ENCODE measurements around the gene PPIP5K1.

PPIP5K1 gene

DNA sequence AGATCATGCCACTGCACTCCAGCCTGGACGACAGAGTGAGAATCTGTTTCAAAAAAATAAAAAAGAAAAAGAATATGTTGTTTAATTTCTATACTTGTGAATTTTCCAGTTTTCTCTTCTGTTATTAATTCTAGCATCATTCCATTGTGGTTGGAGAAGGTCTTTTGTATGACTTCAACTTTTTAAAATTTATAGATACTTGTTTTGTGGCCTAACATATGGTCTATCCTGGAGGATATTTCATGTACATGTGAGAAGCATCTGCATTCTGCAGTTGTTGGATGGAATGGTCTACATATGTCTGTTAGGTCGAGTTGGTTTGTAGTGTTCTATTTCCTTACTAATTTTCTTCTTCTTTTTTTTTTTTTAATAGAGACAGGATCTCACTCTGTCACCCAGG lies 37.0 kb downstream of the PPIP5K1 start:
- TF ChIP-seq, protein P1, sequence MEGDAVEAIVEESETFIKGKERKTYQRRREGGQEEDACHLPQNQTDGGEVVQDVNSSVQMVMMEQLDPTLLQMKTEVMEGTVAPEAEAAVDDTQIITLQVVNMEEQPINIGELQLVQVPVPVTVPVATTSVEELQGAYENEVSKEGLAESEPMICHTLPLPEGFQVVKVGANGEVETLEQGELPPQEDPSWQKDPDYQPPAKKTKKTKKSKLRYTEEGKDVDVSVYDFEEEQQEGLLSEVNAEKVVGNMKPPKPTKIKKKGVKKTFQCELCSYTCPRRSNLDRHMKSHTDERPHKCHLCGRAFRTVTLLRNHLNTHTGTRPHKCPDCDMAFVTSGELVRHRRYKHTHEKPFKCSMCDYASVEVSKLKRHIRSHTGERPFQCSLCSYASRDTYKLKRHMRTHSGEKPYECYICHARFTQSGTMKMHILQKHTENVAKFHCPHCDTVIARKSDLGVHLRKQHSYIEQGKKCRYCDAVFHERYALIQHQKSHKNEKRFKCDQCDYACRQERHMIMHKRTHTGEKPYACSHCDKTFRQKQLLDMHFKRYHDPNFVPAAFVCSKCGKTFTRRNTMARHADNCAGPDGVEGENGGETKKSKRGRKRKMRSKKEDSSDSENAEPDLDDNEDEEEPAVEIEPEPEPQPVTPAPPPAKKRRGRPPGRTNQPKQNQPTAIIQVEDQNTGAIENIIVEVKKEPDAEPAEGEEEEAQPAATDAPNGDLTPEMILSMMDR (conservative IDR thresholded peaks at IDR 0.05; ENCODE audit: control insufficient read depth, insufficient read depth, low read depth, low read length), result no peak
- DNase-seq (ENCODE audit: low read depth), result no peak
- H3K4me3 ChIP-seq (ENCODE audit: control insufficient read depth, low read depth, low read length), result no peak overlapping the region

DNA sequence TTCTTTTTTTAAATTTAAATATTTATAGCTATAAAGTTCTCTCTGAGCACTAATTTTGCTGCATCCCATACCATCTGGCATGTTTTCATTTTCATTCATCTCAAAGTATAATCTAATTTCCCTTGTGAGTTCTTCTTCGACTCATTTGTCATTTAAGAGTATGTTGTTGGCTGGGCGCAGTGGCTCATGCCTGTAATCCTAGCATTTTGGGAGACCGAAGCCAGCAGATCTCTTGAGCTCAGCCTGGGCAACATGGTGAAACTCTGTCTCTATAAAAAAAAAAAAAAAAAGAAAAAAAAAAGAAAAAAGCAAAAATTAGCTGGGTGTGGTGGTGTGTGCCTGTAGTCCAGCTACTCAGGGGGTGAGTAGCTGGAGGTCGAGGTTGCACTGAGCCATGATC lies 37.8 kb downstream of the PPIP5K1 start:
- TF ChIP-seq, protein P1 (conservative IDR thresholded peaks at IDR 0.05; ENCODE audit: control insufficient read depth, insufficient read depth, low read depth, low read length), result no peak
- H3K4me3 ChIP-seq (ENCODE audit: control insufficient read depth, low read depth, low read length), result no peak overlapping the region

DNA sequence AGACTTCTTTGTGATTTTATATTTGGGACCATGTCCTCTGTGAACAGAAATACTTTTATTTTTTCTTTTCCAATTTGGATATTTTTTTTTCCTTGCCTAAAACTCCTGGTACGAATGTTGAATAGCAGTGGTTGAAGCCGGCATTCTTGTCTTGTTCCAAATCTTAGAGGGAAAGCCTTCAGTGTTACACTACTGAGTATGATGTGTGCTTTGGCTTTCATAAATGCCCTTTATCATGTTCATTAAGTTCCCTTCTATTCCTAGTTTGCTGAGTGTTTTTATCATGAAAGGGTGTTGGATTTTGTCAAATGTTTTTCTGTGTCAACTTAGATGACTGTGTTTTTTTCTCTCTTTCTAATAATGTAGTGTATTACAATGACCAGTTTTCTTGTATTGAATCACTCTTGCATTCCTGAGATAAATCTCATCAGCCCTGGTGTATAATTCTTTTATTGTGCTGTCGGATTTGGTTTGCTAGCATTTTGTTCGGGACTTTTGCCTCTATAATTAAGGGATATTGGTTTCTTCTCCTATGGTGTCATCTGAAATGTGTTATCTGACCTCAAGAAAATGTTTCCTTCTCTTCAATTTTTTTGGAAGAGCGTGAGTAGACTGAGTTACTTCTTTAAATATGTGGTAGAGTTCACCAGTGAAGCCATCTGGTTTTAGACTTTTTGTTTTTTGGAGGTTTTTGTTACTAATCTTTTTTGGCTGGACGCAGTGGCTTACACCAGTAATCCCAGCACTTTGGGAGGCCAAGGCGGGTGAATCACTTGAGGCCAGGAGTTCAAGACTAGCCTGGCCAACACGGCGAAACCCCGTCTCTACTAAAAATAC lies 39.3 kb downstream of the PPIP5K1 start:
- DNase-seq (ENCODE audit: low read depth), result peak; percentile 83
- TF ChIP-seq, protein P1 (conservative IDR thresholded peaks at IDR 0.05; ENCODE audit: control insufficient read depth, insufficient read depth, low read depth, low read length), result no peak
- H3K4me3 ChIP-seq (ENCODE audit: control insufficient read depth, low read depth, low read length), result no peak overlapping the region

More for the DNA sequence above, 37.8 kb downstream of the PPIP5K1 start:
- no peak for DNase-seq (ENCODE audit: low read depth)

DNA sequence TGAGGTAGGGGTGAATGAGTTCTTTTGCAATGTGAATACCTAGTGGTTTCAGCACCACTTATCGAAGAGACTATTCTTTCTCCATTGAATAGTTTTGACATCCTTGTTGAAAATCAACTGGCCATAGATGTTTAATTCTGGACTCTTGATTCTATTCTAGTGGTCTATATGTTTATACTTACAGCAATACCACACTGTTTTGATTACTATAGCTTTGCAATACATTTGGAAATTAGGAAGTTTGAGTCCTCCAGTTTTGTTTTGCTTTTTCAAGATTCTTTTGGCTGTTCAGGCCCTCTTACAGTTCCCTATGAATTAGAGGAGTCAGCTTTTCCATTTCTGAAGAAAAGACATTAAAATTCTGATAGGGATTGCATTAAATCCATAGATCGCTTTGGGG lies 42.5 kb downstream of the PPIP5K1 start:
- TF ChIP-seq, protein P1 (conservative IDR thresholded peaks at IDR 0.05; ENCODE audit: control insufficient read depth, insufficient read depth, low read depth, low read length), result no peak
- DNase-seq (ENCODE audit: low read depth), result no peak
- no peak overlapping the region for H3K4me3 ChIP-seq (ENCODE audit: control insufficient read depth, low read depth, low read length)

DNA sequence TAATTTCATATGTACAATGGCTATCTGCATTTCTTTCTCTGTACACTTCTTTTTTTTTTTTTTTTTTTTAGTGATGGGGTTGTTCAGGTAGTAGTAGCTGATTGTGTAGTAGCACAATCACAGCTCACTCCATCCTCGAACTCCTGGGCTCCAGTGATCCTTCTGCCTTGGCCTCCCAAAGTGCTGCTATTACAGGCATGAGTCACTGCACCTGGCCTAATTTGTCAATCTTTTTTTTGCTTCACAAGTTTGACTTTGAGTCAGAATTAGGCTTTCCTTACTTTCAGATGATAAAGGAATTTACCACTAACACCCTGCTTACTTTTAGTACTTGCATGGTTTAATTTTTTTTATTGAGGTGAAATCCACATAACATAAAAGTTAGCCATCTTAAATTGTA lies 44.6 kb downstream of the PPIP5K1 start:
- DNase-seq (ENCODE audit: low read depth), result no peak
- no peak overlapping the region for H3K4me3 ChIP-seq (ENCODE audit: control insufficient read depth, low read depth, low read length)
- TF ChIP-seq, protein P1 (conservative IDR thresholded peaks at IDR 0.05; ENCODE audit: control insufficient read depth, insufficient read depth, low read depth, low read length), result no peak

DNA sequence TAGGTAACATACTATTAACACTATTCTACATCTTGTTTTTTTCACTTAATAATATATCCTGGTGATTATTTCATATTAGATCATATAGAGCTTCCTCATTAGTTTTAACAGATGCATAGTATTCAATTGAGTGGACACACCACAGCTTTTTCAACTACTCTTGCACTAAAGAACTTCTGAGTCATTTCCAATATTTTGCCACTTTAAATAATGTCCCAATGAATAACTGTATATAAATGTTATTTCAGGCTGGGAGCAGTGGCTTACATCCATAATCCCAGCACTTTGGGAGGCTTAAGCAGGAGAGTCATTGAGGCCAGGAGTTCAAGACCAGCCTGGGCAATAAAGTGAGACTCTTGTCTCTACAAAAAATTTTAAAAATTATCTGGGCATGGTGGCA lies 45.7 kb downstream of the PPIP5K1 start:
- TF ChIP-seq, protein P1 (conservative IDR thresholded peaks at IDR 0.05; ENCODE audit: control insufficient read depth, insufficient read depth, low read depth, low read length), result no peak
- peak; percentile 51 for DNase-seq (ENCODE audit: low read depth)
- no peak overlapping the region for H3K4me3 ChIP-seq (ENCODE audit: control insufficient read depth, low read depth, low read length)
